HG02623 (cell line): ENCODE data around the gene IGHMBP2.
"Not testable (repeated sequence)": the region's sequence is repeated elsewhere in the genome, so short reads cannot be mapped to it uniquely, and the experiment has no call there.

ENCODE experiments used
- ATAC-seq: cut with Tn5 transposase; IDR thresholded peaks from one replicate; pipeline ENCODE4 v1.9.1; 2021; ENCODE audit warnings: moderate library complexity; ENCODE audit not compliant: unreplicated experiment

IGHMBP2 gene

GRCh38 chr11:68903288-68904247 is at the start of gene IGHMBP2, which contains the start of gene MRPL21:
IGHMBP2 (plus strand) TSS chr11:68903891; CDS start chr11:68903953, 62 bp downstream.
MRPL21 (minus strand) TSS chr11:68903832; CDS start chr11:68903810, 22 bp downstream.
- ATAC-seq = peak; percentile 85

- ATAC-seq = no peak
Observed at GRCh38 chr11:68854273-68854958, 49.3 kb upstream of the IGHMBP2 start.

- no peak for ATAC-seq
Observed at GRCh38 chr11:68855205-68855981, 48.3 kb upstream of the IGHMBP2 start.

GRCh38 chr11:68856425-68857030 is 47.2 kb upstream of the IGHMBP2 start:
- not testable (repeated sequence) for ATAC-seq

- no peak for ATAC-seq
Observed at GRCh38 chr11:68857037-68857586, 46.6 kb upstream of the IGHMBP2 start.

- no peak for ATAC-seq
Observed at GRCh38 chr11:68859123-68859522, 44.6 kb upstream of the IGHMBP2 start.

GRCh38 chr11:68862421-68862820 is 41.3 kb upstream of the IGHMBP2 start:
- ATAC-seq = no peak

GRCh38 chr11:68863553-68864265 is 40.0 kb upstream of the IGHMBP2 start:
- ATAC-seq = no peak

- no peak for ATAC-seq
Observed at GRCh38 chr11:68865241-68865640, 38.5 kb upstream of the IGHMBP2 start.

GRCh38 chr11:68867066-68867465 is 36.6 kb upstream of the IGHMBP2 start:
- ATAC-seq = no peak

- ATAC-seq = no peak
Observed at GRCh38 chr11:68868221-68868835, 35.4 kb upstream of the IGHMBP2 start.

GRCh38 chr11:68870470-68870869 is 33.2 kb upstream of the IGHMBP2 start:
- no peak for ATAC-seq

GRCh38 chr11:68872216-68873003 is 31.3 kb upstream of the IGHMBP2 start:
- ATAC-seq = no peak

GRCh38 chr11:68878022-68878421 is 25.7 kb upstream of the IGHMBP2 start:
- ATAC-seq = no peak

GRCh38 chr11:68880851-68881250 is 22.8 kb upstream of the IGHMBP2 start:
- ATAC-seq = no peak

GRCh38 chr11:68881320-68881719 is 22.4 kb upstream of the IGHMBP2 start:
- ATAC-seq = no peak

GRCh38 chr11:68882391-68882790 is 21.3 kb upstream of the IGHMBP2 start:
- no peak for ATAC-seq

GRCh38 chr11:68884827-68885226 is 18.9 kb upstream of the IGHMBP2 start:
- not testable (repeated sequence) for ATAC-seq
